Stimulated activated CD8-positive, alpha-beta memory T cell treated with anti-CD3 and anti-CD28 coated beads, Interleukin-4, amount 100 ng/mL, for 48 hours (primary cell): Measurements from ENCODE around the gene FLAD1.

Source experiments
- DNase-seq: peaks from one replicate; pipeline ENCODE4 v3.0.0-alpha.2; 2020

FLAD1 gene

DNA sequence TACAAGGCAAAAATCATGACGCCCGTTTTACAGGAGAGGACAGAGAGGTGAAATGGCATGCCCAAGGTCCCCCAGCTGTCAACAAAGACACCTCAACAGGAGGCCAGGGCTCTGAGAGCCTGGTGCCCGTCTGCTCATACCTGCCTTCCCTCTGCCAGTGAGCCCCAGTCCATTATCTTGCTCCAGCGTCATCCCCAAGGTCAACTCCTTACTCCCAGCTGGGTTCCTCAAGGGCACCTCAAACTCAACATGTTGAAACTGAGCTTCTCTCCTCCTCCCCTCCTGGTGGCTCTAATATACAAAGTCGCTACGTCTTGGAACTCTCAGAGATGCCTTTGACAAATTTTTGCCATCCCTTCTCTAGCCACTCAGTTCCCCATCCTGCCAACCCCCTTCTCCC is 30.5 kb upstream of the FLAD1 start:
- DNase-seq: no peak

DNA sequence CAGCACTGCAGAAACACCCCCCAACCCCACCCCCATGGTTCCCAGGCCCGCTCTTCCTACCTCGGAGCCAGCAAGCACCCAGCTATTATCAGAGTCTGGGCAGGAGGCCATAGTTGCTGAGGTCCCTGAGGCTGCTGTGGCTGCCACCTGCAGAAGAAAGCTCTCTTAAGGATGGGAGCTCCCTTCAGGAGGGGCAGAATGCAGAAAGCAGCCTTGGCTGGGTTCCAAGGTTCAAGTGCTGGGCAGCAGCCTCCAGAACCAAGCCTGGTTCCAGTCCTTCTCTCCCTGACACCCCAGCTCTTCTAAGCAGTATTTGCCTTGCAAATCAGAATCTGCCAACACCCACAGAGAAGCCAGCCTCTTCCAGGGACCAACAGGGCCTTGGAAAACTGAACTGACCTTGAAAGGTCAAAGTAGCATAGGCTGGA is 29.5 kb upstream of the FLAD1 start:
- no peak for DNase-seq

DNA sequence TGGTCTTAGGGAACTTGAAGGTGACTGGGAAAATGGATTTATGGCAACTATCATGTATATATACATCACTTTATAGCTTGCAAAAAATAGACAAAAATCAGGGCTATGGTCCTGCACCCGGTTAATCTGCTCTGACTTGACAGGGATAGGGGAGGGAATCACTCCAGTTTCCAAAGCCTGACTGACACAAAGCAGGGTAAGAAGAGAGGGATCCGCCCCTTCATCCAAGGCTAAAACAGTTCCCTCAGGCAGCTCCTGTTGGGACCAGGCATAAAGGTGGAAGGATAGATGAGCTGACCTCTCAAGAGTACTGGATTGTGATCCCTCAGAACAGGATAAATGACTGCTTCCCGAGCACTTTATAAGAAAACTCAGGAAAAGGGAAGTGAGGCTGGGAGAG is 28.6 kb upstream of the FLAD1 start:
- DNase-seq: no peak

DNA sequence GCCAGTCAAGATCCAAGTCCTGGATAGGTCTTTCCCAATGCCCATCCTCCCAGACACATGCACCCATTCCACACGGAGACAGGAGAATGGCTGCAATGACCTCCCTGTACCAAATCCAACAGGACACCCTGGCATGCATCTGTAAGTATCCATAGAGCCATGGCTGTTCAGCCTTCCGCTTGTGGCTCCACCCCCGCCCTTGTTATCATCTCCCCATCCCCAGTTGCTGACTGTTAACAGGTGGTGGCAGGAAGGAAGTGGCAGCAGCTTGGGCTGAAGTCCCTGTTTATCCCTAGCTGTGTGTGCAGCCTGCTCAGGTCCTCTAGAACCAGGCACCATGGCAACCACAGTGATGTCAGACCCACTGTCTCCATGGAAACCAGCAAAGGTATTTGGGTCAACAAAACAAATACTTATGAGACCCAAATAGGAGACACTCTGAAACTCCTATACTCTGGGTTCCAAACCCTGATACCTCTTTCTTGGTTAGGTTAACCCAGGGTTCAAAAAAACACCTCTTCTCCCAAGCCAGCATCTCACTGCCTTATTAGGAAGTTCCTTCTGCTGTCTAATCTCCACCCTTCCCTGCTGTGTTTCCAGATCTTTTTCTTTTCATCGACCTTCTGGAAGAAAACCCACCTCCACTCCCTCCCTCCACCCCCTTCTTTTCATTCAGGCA is 28.0 kb upstream of the FLAD1 start:
- DNase-seq: peak; percentile 85

DNA sequence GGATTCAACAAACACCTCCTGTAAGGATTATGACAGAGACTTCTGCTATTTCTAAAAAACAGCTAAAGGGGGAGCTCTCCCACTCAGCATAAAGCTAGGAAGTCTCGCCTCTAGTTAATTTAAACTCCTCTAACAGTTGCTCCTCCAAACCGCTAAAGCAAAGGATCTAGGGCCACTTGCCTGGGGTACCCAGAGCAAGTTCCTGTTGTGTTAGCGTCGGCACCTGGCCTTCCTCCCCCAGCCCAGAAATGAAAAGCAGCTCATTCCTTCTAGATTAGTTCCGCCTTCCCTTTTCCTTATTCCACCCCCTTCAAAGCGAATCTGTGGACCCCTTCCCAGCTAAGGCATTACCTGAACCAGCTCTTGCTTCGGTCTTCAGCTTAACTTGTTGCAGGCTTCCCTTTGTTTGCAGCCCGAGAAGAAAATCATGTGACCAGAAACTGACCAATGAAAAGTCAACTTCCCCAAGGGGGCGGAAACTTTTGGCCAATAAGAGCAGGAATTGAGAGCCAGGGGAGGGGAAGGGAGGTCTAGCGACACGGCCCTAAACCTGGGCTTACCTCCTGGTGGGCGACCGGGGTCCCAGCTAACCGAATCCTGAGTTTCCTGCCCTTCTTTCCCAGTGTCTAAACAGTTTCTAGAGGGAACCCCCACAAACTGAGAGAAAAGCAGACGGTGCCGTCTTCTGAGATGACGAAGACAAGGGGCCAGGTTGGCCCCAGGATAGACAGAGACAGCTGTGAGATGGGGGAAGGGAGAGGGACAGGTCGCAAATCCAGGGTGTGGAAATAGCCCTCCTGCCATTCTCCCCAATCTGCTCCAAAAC is 27.2 kb upstream of the FLAD1 start, which contains the start of gene PBXIP1:
PBXIP1 (minus strand) TSS at position 382 of the 826 bp plus-strand sequence. CDS start 2,378 bp downstream, outside the sequence.
- DNase-seq: peak; percentile 83

DNA sequence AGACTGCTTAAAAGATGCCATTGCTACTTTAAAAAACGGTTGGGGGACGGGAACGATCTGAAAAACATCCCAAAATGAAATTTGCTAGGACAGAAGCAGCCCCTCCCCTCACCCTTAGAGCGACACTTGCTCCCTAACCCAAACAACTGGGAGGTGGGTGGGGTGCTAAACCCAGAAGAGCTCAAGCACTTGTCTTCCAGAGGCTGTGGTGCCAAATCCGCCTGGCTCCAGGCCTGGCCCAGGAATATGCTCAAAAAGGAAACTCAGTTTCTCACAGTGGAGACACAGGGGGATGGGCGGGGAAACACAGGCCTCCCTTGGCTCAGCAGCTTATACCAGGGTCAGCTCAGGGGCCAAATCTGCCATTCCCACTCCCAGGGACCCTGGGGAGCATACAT is 26.6 kb upstream of the FLAD1 start:
- no peak for DNase-seq

DNA sequence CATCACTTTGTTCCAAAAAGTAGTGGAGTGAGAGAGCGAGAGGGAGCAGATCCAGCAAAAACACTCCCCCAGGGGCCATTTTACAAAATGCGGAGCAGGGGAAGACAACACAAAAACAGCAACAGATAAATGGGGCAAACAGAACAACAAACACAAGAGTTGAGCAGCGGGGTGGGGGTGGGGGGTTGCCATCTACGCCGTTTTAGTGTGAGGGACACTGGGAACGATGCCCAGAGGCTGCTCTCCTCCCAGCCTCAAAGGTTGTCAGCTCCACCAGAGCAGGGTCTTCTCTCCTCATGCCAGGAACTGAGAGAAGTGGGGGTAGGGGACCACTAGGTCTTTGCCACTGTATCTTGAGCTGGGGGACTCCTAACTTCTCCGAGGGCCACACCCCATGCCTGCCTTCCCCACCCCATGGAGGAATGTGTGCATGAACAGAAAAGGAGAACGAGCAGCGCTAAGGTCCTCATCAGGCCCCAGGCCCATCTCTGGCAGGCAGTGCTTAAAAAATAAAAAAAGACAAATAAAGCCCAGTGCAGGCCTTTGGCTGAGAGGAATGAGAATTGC is 26.0 kb upstream of the FLAD1 start:
- no peak for DNase-seq

DNA sequence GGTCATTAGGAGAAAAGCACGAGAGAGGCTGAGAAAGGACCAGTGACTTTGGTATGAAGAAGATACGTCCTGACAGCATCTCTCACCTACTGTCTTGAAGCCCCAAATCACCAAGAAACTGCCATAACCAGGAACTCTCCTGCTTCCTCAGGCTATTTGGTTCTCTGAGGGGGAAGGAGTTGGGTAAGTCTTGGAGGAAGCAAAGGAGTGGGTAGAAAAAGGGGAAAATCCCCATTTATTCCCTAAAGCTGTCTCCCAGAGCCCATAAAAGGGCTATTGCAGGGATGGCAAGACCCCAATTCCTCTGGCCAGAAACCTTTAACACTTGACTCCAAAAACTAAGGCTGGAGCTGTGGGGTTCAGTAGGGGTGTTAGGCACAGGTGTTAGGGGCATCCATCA is 25.1 kb upstream of the FLAD1 start:
- no peak for DNase-seq

DNA sequence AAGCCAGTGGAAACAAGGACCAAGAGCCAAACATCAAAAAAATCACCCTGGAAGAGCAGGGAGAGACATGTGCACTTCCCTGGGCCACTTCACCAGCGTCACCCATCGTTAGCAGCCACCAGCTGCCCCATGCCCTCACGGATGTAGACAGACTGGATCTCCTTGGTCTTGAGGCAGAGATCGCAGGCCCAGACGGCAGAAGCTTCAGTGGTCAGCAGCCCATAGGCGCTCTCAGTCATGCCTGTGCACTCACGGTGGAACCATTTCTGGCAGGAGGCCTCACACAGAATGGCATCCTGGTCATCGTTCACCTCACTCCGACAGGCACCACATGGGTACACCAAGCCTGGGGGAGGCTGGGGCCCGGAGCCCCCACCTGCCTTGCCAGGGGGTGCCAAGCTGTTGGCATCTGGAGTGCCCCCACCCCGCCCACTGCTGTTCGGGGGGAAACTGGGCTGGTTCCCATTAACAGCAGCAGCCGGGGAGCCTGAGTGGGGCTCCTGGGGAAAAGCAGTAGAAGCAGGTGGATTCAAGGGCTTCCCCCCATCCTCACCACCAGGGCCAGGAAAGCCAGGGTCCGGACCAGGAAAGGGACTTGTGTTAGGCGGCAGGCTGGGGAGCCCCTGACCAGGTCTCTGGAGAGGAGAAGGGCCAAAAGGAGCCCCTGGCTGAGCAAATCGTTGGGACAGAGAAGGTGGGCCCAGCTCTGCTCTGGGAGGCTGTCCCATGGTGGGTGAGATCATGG is 24.3 kb upstream of the FLAD1 start:
- DNase-seq: no peak

DNA sequence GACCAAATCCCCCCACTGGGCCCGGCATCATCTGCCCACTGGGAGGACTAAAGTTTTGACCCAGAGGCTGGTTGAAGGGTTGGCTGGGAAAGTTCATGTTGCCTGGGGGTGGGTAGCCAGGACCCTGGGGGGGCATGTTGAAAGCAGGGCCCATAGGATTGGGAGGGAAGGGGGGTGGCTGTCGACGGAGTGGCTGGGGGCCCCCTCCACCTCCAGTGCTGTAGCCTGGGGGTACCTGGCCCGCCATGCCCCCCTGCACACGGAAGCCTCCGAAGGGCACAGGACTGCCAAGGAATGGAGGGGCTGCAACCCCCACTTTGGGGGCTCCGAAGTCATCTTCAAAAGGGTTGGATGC is 23.7 kb upstream of the FLAD1 start:
- no peak for DNase-seq

DNA sequence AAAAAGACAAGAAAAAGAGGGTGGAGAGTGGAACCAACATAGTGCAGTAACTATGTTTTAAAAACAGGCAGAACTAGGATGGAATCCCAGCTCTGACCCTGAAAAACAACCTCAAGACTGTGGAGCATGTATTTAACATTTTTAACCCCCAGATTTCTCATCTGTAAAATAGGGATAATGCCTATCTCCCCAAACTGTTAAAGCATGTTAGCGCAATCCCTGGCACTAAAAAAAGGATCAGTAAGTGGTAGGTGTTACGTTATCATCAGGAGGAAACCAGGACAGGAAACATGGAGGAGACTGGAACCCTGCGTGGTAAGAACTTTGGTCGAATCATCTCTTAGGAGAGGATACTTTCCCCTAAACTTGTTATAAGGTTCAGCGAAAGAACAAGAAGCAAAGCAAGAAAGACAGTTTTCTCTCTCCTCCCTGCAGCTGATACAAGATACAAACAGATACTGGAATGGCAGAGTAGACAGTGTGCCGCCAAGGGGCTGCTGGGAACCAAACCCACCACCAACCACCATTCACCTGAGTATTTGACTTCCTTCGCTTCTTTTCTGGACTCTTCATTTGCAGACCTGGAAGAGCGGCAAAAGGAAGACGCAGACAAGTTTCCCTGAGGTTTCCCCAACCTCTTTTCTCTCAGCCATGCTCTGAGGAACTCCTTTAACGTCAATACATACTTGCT is 22.6 kb upstream of the FLAD1 start:
- DNase-seq: no peak

DNA sequence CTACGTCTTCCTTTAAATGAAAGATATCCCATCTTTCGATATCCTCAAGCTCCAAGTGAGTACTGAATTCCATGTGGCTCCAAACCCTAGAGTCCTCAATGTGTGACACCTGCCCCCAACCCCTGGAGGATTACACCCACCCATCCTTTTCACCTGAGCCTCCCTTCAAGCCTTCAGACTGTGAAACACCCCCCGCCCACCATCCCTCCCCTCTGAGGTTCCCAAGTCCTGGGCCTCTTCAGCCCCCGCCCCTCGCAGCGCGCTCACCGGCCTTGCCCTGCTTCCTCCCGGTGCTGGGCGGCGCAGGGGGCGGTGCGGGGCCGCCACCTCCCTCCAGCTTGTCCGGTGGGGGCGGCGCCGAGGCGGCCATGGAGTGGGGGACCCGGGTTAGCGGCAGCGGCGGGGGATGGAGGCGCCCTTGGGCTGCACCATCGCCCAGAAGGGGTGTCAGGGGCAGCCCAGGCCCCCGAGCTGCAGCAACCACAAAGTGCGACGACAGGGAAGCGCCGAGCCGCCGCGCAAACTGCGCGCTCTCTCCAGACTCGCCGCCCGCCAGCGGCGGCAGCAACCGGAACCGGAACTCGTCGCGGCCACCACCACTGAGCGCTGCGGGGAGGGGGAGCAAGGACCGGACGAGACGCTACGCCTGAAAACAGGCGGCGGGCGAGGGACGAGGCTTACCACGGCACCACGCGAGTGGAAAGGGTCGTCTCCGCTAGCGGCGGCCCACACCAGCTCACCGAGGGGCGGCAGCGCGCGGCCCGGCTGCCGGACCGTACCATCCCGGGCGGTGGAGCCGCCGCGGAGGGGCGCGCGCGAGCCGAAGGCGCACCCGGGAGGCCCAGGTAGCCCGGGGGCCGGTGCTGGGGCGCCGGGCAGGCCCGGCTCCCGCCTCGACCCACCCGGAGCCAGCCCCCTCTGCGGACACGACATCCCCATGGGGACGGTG is 21.7 kb upstream of the FLAD1 start, which contains the start of gene PYGO2:
PYGO2 (minus strand) TSS at position 576 of the 949 bp plus-strand sequence; CDS start at position 370, 206 bp downstream.
- DNase-seq: peak; percentile 88

DNA sequence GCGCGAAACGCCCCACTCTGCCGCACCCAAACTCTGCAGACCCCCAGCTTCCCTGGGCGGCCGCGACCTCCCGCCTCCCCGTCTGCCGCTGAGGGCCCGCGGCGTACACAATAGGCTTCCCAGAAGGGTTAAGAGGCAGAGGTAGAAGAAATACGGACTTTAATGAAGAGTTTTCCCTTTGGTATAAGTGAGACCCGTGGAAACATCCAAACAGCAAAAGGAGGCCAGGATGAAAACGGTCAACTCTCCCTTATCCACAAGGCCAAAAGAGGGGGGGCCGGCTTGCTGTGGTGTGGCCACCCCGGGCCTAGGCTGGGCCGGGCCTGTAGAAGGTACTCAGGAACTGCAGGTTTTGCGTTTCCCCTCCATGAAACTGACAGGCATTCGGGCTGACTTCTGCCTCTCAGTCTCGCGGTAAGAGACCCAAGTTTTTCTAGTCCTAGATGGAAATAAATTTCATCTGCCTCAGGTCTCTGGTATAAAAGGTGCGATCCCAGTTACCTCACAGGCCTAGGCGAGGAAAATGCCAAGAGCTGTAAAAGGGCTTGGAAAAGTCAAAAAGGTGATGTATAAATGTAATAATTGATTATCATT is 20.9 kb upstream of the FLAD1 start:
- peak; percentile 48 for DNase-seq

DNA sequence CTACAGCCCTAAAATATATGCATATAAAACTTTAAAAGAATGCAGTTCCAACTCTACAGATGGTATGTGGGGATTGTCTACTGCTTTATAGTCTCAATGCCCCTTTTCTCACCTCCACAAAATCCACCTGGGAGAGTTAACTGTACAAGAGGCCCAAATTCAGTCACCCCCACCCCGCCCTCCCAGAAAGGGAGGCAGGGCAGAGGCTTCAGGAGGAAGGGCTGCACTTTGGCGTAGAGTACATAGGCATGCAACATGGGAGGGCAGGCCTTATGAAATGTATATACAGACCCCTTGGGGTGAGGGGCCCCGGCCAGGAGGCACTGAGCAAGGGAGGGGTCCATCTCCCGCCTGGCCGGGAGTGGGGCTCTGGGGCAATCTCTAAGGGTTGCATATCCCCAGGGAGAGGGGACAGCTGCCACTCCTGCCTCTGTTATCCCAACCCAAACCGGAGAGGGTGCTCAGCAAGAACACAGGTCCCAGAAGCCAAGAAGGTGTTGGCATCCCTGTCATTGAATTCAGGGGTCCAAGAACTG is 20.3 kb upstream of the FLAD1 start:
- no peak for DNase-seq

DNA sequence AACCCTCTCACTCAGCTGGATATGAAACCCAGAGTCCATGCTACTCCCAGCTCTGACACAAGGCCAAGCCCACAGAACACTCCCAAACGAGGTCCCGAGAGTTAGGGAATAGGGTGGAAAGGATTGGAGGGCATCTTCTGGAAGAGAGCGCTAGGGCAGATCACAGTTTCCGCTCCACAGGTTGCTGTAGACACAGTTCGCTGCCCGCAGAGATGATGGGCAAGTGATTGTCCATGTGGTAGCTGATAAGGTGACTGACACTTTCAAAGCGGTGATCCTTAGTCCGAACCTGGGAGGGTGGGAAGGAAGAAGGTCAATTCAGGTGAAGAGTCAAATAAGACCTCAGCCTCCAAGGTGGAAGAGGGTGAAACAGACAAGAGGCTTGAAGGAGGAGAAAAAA is 19.5 kb upstream of the FLAD1 start:
- DNase-seq: no peak

DNA sequence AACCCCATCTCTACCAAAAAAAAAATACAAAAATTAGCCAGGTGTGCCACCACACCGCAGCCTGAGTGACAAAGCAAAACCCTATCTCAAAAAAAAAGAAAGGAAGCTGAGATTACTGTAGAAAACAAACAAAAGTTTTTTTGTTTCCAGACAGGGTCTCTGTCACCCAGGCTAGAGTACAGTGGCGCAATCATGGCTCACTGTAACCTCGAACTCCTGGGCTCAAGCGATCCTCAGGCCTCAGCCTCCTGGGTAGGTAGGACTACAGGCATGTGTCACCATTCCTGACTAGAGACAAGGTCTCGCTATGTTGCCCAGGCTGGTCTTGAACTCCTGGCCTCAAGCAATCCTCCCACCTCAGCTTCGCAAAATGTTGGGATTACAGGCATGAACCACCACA is 18.8 kb upstream of the FLAD1 start:
- no peak for DNase-seq

DNA sequence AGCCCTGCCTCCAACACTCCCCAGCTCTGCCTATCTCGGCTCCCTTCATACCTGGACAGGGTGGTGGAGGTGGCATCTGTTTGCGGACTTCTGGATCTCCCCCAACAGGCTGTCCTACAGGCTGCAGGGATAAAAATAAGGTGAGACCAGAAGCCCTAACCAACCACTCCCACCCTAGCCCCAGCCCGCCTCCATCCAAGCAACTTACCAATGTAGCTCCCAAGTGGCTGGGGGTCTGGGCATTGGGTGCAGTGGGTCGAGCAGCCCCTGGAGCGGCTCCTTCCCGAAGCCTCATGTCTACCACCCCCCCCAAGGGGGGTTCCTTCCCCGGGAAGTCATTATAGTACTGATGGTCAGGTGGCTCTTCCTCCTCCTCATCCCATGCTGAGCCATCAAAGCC is 17.0 kb upstream of the FLAD1 start:
- no peak for DNase-seq

DNA sequence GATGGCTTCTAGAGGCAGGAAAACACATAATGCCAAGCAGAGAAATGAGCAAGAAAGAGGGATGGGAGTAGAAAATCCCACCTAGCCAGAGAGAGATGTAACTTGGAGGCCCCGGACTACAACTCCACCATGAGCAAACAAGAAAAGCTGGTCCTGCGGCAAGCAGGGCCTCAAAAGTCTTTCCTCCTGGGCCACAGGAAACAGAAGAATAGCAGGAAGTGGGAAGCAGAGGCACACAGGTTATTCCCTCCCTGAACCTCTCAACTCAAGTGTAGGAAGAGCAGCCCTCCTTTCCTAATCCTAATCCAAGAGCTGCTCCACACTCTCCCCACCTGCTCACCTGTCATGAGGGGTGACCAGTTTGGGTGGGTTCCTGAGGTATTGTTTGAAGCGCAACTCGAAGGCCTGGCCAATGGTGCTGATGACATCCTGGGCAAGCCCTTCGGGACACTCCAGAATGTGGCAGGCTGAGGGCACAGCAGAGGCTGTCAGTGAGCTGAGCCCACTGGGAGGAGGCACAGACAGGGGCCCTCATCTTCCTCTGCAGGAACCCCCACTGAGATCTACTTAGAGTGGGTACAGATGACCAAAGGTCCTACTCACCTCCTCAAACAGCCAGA is 15.7 kb upstream of the FLAD1 start:
- DNase-seq: no peak

DNA sequence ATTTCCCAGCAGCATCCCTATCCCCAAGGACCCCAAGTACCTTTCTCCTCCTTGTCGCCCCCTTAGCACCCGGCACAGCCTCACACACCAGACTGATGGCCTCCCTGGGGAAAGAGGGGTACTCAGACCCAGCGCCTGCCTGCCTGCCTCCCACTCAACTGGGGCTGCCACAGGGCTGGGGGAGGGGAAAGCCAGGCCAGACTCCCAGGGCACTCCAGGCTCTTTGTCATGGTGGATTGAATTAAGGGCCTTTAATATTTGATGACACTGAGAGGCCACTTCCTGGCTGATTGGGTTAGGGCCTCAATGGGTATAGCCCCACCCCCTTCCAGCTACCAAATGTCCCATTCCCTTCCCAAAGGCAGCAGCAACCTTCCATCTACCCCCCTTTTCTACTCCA is 14.4 kb upstream of the FLAD1 start:
- no peak for DNase-seq

DNA sequence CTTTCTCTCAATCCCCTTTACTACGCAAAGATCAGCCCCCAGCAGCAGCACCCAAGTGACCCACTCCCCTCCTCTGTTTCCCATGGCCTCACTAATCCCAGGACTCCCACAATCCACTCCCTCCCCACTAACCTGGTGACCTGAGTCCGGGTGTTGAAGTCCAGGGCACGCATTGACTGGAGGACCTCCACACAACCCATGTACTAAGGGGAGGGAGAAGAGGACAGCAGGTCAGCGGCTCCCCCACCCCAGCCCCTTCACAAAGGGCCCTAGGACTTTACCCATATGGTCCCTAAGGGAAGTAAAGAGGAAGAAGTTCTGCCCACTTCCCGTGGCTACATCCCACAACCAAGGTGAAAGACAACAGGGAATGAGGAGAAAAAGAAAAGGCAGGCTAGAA is 13.9 kb upstream of the FLAD1 start:
- no peak for DNase-seq
